Inflammatory macrophage treated with lipopolysaccharide for 4 hours (primary cell): ENCODE results near the gene TMEM271.

Experiments
- DNase-seq: peaks from one replicate; pipeline ENCODE4 v3.0.0-alpha.2; 2020

The TMEM271 gene

GRCh38 chr4:532588-533317 lies 43.3 kb downstream of the TMEM271 start:
- no peak for DNase-seq

GRCh38 chr4:531721-532565 lies 44.2 kb downstream of the TMEM271 start:
- no peak for DNase-seq

DNA sequence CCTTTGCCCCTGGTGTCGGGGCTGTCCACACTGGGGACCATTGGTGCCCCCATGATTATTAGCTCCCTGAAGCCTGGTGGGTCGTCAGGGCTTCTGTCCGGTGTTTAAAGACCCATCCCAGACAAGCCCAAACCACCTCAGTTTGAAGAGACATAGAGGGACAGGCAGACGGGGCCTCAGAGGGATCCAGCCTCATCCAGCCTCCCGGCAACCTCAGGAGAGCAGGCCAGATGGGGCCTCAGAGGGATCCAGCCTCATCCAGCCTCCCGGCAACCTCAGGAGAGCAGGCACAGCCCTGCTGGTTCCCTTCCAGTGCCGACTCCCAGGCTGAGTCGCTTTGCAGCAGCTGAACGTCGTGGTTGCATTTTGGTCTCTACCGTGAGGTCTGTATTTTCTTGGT lies 45.0 kb downstream of the TMEM271 start:
- no peak for DNase-seq

DNA sequence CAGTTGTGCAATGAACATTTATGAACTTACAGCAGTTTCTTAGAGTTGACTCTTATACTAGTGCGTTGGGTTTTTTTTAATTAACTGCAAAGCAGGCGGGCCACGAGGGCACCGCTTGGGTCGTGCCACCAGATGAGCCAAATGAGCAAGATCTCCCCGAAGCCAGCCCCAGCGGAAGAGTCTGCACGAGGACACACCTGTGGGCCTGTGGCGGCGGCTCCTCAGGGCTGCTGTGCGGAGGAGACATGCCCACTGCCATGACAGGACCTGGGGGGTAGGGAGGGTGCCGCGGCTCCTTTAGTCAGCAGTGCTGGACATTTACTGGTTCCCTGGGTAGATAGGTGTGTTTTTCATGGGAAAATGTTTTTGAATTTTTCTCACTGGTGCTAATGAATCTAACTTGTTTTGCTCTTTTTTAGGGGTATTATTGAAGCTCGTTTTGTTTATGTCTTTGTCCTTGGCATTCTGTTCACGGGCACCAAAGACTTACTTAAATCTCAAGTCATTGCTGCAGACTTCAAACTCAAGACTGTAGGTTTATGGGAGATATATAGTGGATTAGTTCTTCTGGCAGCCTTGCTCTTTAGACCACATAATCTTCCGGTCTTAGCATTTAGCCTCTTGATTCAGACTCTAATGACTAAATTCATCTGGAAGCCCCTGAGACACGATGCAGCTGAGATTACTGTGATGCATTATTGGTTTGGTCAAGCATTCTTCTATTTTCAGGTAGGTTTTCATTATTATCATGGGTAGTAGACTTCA lies 45.9 kb downstream of the TMEM271 start:
- no peak for DNase-seq

- DNase-seq: no peak
Observed at GRCh38 chr4:529563-529962, 46.5 kb downstream of the TMEM271 start.

DNA sequence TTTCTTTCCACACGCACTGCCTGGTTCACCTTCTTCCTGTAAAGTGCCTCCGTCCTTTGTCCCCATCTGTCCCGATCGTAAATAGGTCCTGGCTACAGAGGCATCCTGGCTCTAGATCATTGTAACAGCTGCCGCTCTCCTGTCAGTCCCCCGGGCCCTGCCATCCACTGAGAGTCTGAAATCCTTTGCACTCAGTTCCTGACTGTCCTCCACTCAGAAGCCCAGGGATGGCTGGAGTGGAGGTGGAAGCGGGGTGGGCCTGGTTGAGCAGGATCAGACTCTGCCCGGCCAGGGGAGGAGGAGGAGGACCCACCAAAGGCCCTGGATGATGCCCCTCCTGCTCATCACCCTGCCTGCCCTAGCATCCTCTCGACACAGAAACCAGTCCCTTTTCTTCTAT lies 47.3 kb downstream of the TMEM271 start:
- no peak for DNase-seq

- no peak for DNase-seq
Observed at GRCh38 chr4:528296-528695, 47.8 kb downstream of the TMEM271 start.

DNA sequence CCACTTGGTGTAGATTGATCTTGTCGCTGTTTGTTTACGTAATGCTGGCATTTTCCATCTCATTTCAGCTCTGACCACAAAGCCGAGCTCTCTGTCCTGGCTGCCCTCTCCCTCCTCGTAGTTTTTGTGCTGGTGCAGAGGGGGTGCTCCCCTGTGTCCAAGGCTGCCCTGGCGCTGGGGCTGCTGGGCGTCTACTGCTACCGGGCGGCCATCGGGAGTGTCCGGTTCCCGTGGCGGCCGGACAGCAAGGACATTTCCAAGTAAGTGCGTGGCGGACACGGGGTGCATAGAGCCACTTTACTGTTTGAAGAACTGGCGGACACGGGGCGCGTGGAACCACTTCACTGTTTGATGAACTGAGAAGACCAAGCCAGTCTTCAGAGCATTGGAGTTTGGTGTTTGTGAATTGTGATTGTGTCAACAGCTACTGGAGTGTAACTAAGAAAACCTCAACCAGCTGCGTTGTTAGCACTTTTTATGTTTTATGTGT lies 49.1 kb downstream of the TMEM271 start:
- DNase-seq: no peak

DNA sequence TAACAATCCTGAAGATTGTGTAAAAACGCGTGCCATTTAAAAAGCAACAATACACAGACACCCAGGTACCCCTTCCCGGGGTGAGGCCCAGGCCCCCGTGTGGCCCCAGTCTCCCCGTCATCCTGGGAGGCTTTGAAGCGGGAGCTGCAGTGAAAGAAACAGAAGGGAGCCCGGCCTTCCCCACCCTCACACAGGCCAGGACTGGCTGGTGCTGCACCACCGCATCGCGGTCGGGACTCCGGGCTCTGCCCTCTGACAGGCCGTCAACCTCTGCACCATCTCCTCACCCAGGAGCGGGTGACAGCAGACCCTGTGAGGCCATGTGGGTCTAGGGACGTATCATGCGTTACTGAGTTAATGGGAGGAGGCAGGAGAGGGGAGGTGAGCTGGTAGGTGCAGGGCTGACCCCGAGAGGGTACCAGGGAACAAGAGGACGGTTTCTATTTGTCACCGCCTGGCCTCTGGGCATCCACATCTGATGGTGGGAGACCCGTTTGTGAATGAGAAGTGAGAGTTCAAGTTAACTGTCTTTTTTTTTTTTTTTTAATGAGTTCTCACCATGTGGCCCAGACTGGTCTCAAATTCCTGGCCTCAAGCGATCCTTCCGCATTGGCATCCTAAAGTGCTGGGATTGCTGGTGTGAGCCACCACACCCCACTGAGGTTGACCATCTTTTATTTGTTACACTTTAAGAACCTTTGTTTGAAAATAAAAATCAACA lies 49.7 kb downstream of the TMEM271 start:
- DNase-seq: no peak

GRCh38 chr4:525660-526059 lies 50.4 kb downstream of the TMEM271 start:
- no peak for DNase-seq

DNA sequence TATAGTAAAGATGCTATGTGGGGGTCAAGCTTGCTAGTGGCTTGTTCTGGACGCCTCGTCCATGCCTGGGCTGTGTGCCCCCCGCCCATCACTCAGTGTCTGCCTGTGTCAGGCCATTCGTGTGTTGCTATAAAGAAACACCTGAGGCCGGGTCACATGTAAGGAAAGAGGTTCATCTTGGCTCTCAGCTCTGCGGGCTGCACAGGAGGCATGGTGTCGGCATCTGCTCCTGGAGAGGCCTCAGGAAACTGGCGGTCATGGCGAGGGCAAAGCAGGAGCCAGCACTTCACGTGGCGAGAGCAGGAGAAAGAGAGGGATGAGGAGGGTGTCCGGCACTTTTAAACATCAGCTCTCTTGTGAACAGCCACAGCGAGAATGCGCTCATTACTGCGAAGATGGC lies 51.9 kb downstream of the TMEM271 start:
- DNase-seq: no peak
